ENCODE results near the gene CLDN1.

The CLDN1 gene

GRCh38 chr3:190307164-190307545, 15.1 kb downstream of the CLDN1 start:
- Histone ChIP-seq H3K27ac (ENCODE audit: poor library complexity, severe bottlenecking) (peak overlapping the region; percentile 95), H3K36me3 (ENCODE audit: low read depth) (peaks cover 33% of the 10 kb centered on the region; the same call in 1 of the 2 replicates), H3K4me3 (ENCODE audit: severe bottlenecking) (no peak overlapping the region), H3K27me3 (ENCODE audit: insufficient read depth, poor library complexity, severe bottlenecking) (no peaks in the 10 kb centered on the region), H3K4me1 (ENCODE audit: insufficient read depth, poor library complexity, severe bottlenecking) (peaks cover 60% of the 10 kb centered on the region), H3K9me3 (ENCODE audit: severe bottlenecking) (no peaks in the 10 kb centered on the region)
- ATAC-seq (ENCODE audit: low read depth): no peak
- TF ChIP-seq CTCF (IDR thresholded peaks at IDR 0.05; ENCODE audit: poor library complexity, severe bottlenecking): no peak
- no peak for DNase-seq (ENCODE audit: low spot score)

GRCh38 chr3:190306513-190307163, 15.6 kb downstream of the CLDN1 start:
- Histone ChIP-seq H3K27me3 (ENCODE audit: insufficient read depth, poor library complexity, severe bottlenecking) (no peaks in the 10 kb centered on the region), H3K27ac (ENCODE audit: poor library complexity, severe bottlenecking) (peak overlapping the region; percentile 95), H3K4me3 (ENCODE audit: severe bottlenecking) (no peak overlapping the region), H3K9me3 (ENCODE audit: severe bottlenecking) (no peaks in the 10 kb centered on the region), H3K4me1 (ENCODE audit: insufficient read depth, poor library complexity, severe bottlenecking) (peaks cover 65% of the 10 kb centered on the region), H3K36me3 (ENCODE audit: low read depth) (peaks cover 33% of the 10 kb centered on the region; the same call in 1 of the 2 replicates)
- TF ChIP-seq CTCF (IDR thresholded peaks at IDR 0.05; ENCODE audit: poor library complexity, severe bottlenecking): no peak
- DNase-seq (ENCODE audit: low spot score) (no peak), ATAC-seq (ENCODE audit: low read depth) (peak; percentile 62)

GRCh38 chr3:190306026-190306425, 16.2 kb downstream of the CLDN1 start:
- Histone ChIP-seq H3K4me3 (ENCODE audit: severe bottlenecking) (no peak overlapping the region), H3K4me1 (ENCODE audit: insufficient read depth, poor library complexity, severe bottlenecking) (peaks cover 71% of the 10 kb centered on the region), H3K36me3 (ENCODE audit: low read depth) (peaks cover 33% of the 10 kb centered on the region; the same call in 1 of the 2 replicates), H3K27ac (ENCODE audit: poor library complexity, severe bottlenecking) (peak overlapping the region; percentile 95), H3K9me3 (ENCODE audit: severe bottlenecking) (no peaks in the 10 kb centered on the region), H3K27me3 (ENCODE audit: insufficient read depth, poor library complexity, severe bottlenecking) (no peaks in the 10 kb centered on the region)
- no peak for DNase-seq (ENCODE audit: low spot score)
- ATAC-seq (ENCODE audit: low read depth): no peak
- TF ChIP-seq CTCF (IDR thresholded peaks at IDR 0.05; ENCODE audit: poor library complexity, severe bottlenecking): no peak

- Histone ChIP-seq H3K27ac (ENCODE audit: poor library complexity, severe bottlenecking) (peak overlapping the region; percentile 95), H3K36me3 (ENCODE audit: low read depth) (peaks cover 33% of the 10 kb centered on the region; the same call in 1 of the 2 replicates), H3K9me3 (ENCODE audit: severe bottlenecking) (no peaks in the 10 kb centered on the region), H3K27me3 (ENCODE audit: insufficient read depth, poor library complexity, severe bottlenecking) (no peaks in the 10 kb centered on the region), H3K4me3 (ENCODE audit: severe bottlenecking) (no peak overlapping the region), H3K4me1 (ENCODE audit: insufficient read depth, poor library complexity, severe bottlenecking) (peaks cover 72% of the 10 kb centered on the region)
- DNase-seq (ENCODE audit: low spot score) (no peak), ATAC-seq (ENCODE audit: low read depth) (peak; percentile 33; the same call in 1 of the 3 replicates)
- no peak for TF ChIP-seq CTCF (IDR thresholded peaks at IDR 0.05; ENCODE audit: poor library complexity, severe bottlenecking)
Measured at GRCh38 chr3:190305406-190305805, 16.8 kb downstream of the CLDN1 start.

- peaks cover 72% of the 10 kb centered on the region for H3K4me1 ChIP-seq (ENCODE audit: insufficient read depth, poor library complexity, severe bottlenecking)
- no peaks in the 10 kb centered on the region for H3K9me3 ChIP-seq (ENCODE audit: severe bottlenecking)
- no peak overlapping the region for H3K4me3 ChIP-seq (ENCODE audit: severe bottlenecking)
- no peak for TF ChIP-seq CTCF (IDR thresholded peaks at IDR 0.05; ENCODE audit: poor library complexity, severe bottlenecking)
- H3K27ac ChIP-seq (ENCODE audit: poor library complexity, severe bottlenecking): peak overlapping the region; percentile 95
- DNase-seq (ENCODE audit: low spot score): no peak
- ATAC-seq (ENCODE audit: low read depth): peak; percentile 55
- no peaks in the 10 kb centered on the region for H3K27me3 ChIP-seq (ENCODE audit: insufficient read depth, poor library complexity, severe bottlenecking)
- H3K36me3 ChIP-seq (ENCODE audit: low read depth): peaks cover 25% of the 10 kb centered on the region; the same call in 1 of the 2 replicates
Measured at GRCh38 chr3:190303884-190304283, 18.4 kb downstream of the CLDN1 start.

All from RWPE2 (cell line).